SIG-M5 treated with dmso at 0.1 percent for 504 hours (cell line): ENCODE data around the gene TFPI2.
"Not testable (repeated sequence)": the region's sequence is repeated elsewhere in the genome, so short reads cannot be mapped to it uniquely, and the experiment has no call there.

Source experiments
- DNase-seq: peaks from one replicate; lab custom pipeline; 2025; ENCODE audit not compliant: unreplicated experiment; lab: John Stamatoyannopoulos, UW

TFPI2 gene, protein sequence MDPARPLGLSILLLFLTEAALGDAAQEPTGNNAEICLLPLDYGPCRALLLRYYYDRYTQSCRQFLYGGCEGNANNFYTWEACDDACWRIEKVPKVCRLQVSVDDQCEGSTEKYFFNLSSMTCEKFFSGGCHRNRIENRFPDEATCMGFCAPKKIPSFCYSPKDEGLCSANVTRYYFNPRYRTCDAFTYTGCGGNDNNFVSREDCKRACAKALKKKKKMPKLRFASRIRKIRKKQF

DNA sequence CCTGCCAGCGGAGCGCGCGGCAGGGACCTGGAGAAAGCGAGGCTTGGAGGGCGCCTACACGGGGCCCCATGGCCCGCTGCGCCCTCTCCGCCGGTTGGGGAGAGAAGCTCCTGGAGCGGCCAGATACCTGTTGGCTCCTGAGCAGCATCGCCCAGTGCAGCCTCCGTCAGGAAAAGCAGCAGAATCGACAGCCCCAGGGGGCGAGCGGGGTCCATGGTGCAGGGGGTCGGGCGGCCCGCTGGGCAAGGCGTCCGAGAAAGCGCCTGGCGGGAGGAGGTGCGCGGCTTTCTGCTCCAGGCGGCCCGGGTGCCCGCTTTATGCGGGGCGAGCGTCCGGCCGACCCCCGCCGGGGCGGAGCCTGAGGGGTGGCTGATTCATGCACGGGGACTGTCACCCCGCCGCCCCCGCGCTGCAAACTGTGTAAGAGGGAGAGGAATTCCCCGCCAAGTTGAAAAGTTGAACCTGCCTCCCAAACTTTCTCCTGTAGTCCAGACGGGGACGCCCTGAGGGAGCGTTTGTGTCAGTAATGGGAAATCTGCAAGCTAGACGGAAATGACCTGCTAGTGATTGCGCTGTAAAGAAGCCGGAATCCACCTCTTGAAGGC is at the start of gene TFPI2:
Gene TFPI2, minus strand, starts transcription at position 290 of the 605 bp plus-strand sequence. Its CDS starts 75 bp downstream, at position 215.
- no peak for DNase-seq

DNA sequence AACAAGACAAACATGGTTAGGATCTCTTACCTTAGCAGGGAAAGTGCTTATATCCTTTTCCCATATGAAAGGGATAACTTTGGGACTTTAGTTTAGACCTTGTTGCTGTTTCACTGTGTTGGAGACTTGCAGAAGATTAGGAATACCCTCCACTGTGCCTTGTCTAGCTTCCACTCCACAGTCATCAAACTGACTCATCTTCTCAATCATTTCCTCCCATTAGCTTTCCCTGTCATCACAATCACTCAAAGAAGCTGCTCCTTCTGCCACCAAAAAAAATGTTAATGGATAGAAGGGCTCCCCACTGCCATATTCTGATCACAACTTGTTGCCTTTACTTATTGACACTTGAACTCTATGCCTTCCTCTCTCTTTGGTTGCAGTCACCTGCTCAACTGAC is 47.7 kb upstream of the TFPI2 start:
- DNase-seq: no peak

DNA sequence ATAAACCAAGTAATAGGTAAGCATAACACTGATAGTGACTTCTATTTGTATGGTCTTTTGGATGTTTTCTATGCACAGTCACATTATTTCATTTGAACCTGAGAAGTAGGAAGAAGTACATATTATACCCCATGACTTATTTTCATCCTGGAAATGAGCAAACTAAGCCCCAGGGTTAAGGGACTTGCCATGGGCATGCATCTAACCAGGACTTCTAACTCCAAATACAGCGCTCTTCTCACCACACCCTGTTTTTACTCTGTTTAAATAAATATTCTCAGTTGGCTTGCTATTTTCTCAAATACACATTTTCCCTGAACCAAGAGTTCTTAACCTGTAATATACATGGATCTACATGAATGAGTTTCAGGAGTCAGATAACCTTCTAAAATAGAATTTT is 47.3 kb upstream of the TFPI2 start:
- no peak for DNase-seq

DNA sequence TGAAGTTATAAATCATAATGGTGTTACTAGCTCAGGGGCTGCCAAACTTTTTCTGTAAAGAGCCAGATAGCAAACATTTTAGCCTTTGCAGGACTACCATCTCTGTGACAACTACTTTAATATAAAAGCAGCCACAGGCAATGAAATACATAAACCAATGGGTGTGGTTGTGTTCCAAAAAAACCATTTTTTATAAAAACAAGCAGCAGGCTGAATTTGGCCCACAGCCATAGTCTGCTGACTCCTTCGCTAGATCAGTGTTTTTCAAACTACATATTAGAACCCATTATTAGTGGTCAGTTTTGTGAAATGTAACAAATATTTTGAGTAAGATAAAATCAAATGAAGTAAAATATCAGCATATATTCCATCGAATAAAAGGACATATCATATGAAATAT is 44.5 kb upstream of the TFPI2 start:
- no peak for DNase-seq

DNA sequence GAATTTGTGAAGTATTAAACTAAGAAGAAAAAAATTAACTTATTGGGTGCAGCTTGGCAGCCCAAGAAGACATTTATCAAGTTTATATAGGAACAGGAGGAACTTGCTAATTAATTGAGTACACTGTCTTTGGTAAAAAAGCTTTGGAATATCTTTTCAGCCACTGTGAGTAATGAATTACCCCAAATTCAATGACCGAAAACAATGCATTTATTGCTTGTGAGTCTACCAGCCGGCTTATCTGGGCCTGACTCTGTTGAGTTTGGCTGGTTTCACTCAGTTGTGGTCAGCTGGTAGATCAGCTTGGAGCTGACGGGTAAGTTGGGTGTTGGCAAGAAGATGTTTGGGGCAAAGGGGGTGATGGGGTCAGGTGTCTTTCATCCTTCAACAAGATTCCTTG is 42.6 kb upstream of the TFPI2 start:
- no peak for DNase-seq

DNA sequence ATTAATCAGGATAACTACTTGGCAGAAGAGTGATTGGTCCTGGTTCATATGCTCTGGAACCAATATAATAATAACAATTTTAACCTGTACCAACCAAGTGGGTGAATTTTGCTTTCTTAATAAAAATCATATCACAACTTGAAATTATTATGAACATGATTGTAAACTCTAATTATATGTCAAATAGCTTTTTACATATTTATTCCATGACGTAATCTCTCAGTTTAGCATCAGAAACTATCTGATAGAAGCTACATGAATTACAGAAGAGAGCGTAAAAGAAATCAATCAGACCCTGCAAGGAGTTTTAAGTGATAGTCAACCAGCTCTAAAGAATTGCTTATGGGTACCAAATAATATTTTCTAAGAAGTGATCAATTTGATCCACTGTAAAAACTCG is 41.1 kb upstream of the TFPI2 start:
- no peak for DNase-seq

DNA sequence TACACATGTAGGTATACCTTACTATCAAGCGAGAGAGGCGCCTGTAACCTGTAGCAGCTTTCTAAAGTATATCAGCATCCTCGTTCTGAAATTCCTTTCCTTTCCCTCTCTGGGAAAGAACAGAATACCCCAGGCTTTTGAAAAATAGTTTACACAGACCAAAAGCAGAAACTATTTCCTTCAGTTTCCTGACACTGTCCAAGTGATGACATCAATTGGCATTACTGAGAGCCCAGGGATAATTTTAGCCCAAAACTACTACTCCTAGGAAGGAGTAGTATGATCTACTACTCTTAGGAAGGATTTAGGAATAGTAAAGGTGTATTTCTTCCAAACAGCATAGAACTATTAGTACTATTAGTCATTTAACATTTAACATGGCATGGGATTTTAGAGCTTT is 37.0 kb upstream of the TFPI2 start:
- DNase-seq: no peak

DNA sequence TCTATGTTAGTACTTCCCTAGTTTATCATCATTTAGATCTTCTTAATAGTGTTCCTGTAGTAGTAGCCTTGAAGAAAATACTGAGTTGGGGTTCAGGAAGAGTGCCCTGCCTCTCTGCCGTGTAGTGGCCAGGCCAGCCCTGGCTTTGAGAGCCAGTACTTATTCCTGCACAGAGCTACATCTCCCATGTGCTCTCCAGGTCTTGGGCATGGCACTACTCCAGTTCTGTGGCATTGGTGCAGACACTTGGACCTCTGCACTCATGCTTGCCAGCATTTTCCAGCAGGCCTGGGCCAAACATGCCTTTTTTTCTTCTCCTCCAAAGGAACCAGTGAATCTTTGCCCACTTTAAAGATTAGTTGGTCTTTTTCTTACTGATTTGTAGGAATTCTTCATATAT is 36.2 kb upstream of the TFPI2 start:
- no peak for DNase-seq

DNA sequence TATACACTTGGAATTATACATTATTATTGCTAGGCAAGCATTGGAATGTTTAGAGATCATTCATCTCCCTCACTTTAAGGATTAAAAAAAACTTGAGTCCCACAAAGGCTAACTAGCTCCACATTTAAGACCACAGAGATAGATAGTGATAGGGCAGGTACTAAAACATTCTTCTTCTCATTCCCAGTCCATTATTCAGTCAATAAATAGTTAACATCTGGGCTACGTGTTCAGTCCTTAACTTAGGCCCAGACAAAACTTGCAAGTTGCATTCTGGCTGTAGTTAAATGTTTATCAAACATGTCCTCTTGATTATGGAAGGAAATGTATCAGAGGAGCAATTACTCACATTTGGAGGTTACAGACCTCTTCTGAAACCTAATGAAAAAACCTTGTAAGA is 33.4 kb upstream of the TFPI2 start:
- DNase-seq: no peak

DNA sequence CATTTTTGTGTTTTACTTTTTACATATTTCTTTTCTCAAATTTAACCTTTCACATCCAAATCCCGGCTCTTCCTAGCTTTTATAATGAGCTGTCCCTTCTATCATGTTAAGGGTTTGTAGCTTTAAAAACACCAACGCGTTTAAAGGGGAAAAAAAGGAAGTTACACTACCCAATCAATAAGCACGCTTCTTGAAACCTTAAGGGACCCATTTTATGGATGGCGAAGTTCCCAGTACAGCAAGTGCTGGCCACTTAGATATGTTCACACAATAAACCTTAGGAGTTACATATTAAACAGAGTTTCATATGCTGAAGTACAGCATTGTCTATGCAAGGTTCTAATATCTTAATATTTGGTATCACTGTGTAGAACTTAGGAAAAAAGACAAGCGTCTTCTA is 32.7 kb upstream of the TFPI2 start:
- no peak for DNase-seq

DNA sequence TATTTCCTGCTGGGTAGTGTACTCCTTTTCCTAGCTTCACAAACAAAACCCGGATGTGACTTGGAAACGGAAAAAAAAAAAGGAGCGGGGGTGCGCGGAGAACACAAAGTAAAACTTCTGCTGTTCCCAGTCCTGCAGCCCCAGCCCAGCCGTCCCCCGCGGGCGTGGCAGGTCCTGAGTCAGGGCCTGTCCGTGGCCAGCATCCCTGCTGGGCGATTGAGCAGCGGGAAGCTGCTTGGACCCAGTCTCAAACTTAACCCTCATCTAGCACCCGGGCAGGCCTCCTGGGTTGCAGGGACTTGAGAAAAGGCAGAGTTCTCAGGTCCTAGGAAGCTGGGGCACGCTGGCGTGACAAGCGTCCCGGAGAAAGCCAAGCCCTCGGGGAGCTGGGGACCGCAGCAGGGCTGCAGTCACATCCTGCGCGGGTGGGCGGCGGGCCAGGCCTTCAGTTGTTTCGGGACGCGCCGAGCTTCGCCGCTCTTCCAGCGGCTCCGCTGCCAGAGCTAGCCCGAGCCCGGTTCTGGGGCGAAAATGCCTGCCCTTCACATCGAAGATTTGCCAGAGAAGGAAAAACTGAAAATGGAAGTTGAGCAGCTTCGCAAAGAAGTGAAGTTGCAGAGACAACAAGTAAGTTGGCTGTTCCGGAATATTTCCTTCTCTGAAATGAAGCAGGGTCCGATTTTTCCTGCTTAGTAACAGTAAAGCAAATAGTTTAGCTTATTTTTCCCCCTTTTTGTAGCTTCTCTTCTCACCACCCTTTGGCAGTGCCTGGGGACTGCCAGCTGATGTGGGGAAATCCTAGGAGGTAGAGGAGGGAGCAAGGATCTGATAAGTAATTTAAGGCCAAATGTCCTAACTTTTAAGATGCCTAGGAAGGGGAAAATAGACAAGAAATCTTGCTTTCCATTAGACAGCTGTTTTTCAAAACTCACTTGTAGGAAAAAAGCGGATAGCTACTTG is 31.3 kb upstream of the TFPI2 start, which contains the start of gene GNG11:
Gene GNG11, plus strand, starts transcription at position 129 of the 960 bp plus-strand sequence. Its CDS starts 403 bp downstream, at position 532.
- DNase-seq: no peak

DNA sequence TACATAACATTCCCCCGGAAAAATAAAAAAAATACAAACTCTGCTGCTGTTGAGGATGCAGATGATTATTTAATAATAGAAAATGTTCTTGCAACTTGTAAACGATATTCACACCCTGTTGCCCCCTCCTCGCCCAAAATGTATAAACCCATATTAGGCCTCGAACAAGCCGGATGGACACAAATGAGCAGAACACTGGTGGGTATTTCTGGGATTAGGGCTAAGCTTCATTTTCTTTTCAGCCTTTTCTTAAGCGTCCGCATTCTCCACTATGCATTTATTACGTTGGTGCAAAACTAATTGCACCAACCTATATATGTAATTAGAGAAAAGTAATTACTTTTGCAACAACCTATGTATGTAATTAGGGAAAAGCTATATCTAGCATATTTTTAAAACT is 30.6 kb upstream of the TFPI2 start:
- DNase-seq: no peak

DNA sequence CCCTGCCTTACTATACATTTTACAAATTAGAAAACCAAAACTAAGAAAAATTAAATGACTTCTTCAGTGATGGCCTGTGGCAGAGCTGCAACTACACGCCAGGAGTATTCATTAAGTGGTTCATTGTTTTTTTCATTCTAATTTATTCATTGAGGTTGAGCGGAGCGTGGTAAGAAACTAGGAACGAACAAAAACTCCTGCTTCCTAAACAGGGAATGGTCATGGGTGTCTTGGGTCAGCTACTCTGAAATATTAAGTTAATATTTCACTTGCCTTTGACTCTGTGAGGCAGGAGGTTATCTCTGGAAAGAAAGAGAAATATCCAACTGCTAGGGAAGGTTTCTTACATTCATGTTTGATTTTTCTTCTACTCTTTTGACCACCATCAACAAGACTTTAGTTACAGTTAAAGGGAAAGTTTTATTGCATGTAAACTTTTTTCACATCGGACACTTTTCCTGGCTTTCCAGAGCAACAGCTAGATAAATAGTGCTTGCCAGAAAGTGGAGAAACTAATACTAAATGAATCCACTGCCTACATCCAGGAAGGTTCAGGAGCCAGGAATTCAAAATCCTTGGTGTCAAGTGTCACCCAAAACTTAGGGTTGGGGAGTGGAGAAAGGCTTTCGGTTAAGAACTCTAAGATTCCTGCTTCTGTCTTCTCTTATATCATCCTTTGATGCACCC is 30.1 kb upstream of the TFPI2 start:
- DNase-seq: no peak

DNA sequence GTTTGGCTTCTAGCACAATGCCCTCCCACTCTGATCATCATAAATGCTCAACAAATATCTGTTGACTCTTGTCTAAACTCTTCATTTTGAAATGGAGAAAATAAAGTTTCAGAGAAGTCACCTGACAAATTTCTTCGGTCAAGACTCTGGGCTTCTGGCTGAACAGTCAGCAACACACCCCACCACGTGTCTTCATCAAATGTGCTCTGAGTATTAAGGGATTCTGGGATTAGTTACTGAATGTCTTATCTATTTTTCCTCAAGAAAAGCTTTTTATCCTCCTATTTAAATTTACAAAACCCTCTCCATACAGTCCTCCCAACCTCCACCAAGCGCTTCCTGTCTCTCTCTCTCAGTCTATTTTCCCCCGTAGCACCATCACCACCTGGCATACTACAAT is 25.8 kb upstream of the TFPI2 start:
- DNase-seq: not testable (repeated sequence)

DNA sequence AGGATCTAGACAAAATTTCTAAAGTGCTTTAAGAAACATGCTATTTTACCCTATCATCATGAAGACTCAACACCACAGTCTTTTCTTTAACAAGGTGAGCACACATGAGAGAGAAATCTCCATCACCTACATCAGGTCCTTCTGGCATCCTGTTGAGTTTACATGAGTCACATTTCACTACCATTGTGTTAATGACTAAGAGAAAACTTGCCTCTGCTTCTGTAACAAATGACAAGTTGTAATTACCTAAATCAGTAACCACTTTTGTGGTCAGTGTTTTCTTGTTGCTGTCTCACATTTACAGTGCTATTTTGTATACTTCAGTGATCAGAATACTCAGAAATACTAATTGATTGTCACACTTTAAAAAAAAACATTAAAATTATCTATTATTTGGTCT is 25.3 kb upstream of the TFPI2 start:
- not testable (repeated sequence) for DNase-seq

DNA sequence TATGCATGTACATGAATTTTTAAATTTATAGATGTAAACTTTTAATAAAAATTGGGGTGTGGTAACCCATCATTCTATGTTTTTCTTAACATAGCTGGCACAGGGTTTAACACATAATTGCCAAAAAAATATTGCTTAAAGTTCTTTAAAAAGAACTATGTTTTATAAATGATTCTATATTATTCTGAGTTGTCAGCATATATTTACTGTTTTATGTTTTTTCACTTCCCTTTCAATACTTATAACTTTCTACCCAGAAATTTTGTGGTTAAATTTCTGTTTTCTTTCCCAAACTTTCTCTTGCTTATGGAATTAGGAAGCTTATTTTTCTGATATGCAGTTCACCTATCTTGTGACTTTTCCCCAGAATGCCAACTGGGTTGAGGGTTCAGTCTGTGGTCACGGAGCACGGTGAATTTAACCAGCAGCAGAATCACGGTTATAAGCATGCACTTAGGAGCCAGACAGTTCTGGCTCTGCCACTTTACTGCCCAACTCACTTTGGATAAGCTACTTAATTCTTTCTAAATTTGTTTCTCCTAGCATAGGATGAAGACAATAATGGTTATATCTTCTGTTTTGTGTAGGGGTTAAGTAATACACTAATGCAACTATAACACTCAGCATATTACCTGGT is 24.8 kb upstream of the TFPI2 start:
- DNase-seq: not testable (repeated sequence)

DNA sequence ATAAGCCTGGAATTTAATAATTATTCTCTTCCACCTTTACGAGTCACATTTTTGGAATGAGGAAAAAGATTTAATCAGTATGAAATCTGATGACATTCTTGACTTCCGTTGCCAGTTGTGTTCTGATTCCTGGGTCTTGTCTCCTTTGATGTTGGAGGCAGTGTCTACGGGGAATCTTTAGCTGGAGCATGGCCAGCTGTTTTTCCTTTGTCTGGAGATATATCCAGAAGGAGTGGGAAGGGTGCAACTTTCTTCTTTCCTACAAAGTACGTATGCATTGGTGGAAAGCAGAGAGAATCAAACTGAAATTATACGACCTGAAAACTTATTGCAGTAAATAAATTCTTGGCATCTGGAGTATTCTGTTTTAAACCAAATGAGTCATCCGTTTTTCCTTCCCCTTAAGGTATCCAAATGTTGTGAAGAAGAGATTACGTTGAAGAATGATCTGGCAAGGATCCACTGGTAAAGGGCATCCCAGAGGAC is 24.1 kb upstream of the TFPI2 start:
- no peak for DNase-seq

DNA sequence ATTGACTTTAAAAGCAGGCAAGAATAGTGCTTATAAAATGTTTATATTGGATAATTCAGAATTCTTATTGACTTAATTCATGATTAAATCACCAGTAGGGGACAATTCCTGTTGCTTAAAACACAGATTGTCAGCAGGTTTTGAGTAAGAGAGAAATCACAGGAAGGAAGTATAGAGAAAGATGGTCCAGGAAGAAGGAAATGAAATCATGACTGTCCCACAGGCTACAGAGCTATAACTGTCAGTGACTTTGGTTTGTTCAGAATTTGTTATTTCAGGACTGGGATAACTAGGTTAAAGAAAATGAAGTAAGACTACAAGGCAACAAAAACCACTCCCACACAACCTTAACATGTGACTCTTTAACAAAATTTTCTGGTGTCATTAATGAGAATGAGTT is 22.6 kb upstream of the TFPI2 start:
- DNase-seq: no peak

DNA sequence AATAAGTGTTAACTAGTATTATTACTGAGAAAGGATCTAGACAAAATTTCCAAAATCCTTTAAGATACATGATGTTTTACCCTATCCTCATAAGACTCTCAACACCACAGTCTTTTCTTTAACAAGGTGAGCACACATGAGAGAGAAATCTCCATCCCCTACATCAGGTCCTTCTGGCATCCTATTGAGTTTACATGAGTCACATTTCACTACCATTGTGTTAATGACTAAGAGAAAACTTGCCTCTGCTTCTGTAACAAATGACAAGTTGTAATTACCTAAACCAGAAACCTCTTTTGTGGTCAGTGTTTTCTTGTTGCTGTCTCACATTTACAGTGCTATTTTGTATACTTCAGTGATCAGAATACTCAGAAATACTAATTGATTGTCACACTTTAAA is 21.1 kb upstream of the TFPI2 start:
- not testable (repeated sequence) for DNase-seq

DNA sequence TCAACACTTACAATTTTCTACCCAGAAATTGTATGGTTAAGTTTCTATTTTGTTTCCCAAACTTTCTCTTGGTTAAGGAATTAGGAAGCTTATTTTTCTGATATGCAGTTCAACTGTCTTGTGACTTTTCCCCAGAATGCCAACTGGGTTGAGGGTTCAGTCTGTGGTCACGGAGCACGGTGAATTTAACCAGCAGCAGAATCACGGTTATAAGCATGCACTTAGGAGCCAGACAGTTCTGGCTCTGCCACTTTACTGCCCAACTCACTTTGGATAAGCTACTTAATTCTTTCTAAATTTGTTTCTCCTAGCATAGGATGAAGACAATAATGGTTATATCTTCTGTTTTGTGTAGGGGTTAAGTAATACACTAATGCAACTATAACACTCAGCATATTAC is 20.7 kb upstream of the TFPI2 start:
- DNase-seq: not testable (repeated sequence)
